Psoas muscle (tissue), 8 donors: ENCODE measurements around the gene HDAC5. TPM values are rescaled to one million over a fixed set of nuclear protein-coding genes. Genes with fewer than 3 reads are reported as not detected.

ENCODE experiments used
- ATAC-seq, 4 donors: fragments of 200-7000 bp; cut with Tn5 transposase; one replicate each; pipeline ENCODE4 v1.9.1; 2020; ENCODE audit warnings: moderate library complexity in 3 of 4, mild to moderate bottlenecking in 2 of 4
- DNase-seq, 2 donors: peaks; one replicate each; pipeline ENCODE4 v3.0.0-alpha.2; 2020
- H3K27ac ChIP-seq: fragments of 200-600 bp; one replicate; pipeline ENCODE4 v1.8.0; 2022
- H3K27me3 ChIP-seq, 3 donors: fragments of 200-600 bp in 1 of 3; one replicate each; pipeline versions ENCODE4 v1.6.1 to v1.8.0; 2013 to 2022; ENCODE audit warnings: low read length in 2 of 3, mild to moderate bottlenecking in 2 of 3, moderate library complexity in 1 of 3; ENCODE audit not compliant: insufficient read depth in 3 of 3
- H3K36me3 ChIP-seq, 2 donors: fragments of 200-600 bp in 1 of 2; one replicate each; pipeline versions ENCODE4 v1.6.1 to v1.8.0; 2013 to 2022; ENCODE audit warnings: low read depth in 1 of 2, mild to moderate bottlenecking in 1 of 2, moderate library complexity in 1 of 2; ENCODE audit not compliant: insufficient read depth in 1 of 2
- H3K4me1 ChIP-seq: fragments of 200-600 bp; one replicate; pipeline ENCODE4 v1.8.0; 2022
- H3K4me3 ChIP-seq: fragments of 200-600 bp; one replicate; pipeline ENCODE4 v1.8.0; 2022; ENCODE audit warnings: mild to moderate bottlenecking
- H3K9me3 ChIP-seq: fragments of 200-600 bp; one replicate; pipeline ENCODE4 v1.8.0; 2022
- WGBS, 3 donors: extraction: QIAGEN DNeasy Blood & Tissue Kit; methylation state at CpG; one replicate each; pipeline versions ENCODE4 v1.1.6 to v1.1.7; 2013; 5-methylcytosine and 5-hydroxymethylcytosine counted together
- intact Hi-C, 2 donors: fragments of 100-400 bp; cut with DNase I; formaldehyde crosslinking; loops; one replicate each; pipeline versions ENCODE4 v1.11.0 to v1.14.2; 2022
- polyA plus RNA-seq, 3 donors: library from polyadenylated mRNA; stranded (reverse); fragments of 200-250 nt; gene quantifications; one replicate each; pipeline ENCODE4 v1.2.3, GENCODE V29; 2013
- total RNA-seq, 4 donors: library from RNA; stranded (reverse); fragmentation: NEBNext Ultra II Directional in 2 of 4; extraction: Animal tissue kit (Norgen Biotek cat#: 25700) in 2 of 4; gene quantifications; one replicate each; pipeline versions ENCODE4 v1.2.1 to v1.2.4, GENCODE V29; 2021 to 2023
- TF ChIP-seq, protein P1 (sequence below): fragments of 200-600 bp; IDR thresholded peaks from one replicate; pipeline ENCODE4 v1.8.0; 2022; ENCODE audit warnings: antibody characterized with exemption
- donor health status: healthy with polysubstance abuse.
- donor health status: DM: no; HTN: no; CAD: no; lungs with moderate emphysema.
- donor health status: Bipolar disorder and iron deficiency.
- donor health status: healthy.
- donor health status: DM: yes; HTN: yes; CAD: no.
- donor health status: DM: no; HTN: no; CAD: no.
- donor health status: DM: no; HTN: no; CAD: no.
- donor health status: DM: yes; HTN: yes; CAD: no.

Gene HDAC5
- total and polyA plus RNA-seq, 7 donors: 8.8 to 75.6 (median 35.8) TPM

DNA sequence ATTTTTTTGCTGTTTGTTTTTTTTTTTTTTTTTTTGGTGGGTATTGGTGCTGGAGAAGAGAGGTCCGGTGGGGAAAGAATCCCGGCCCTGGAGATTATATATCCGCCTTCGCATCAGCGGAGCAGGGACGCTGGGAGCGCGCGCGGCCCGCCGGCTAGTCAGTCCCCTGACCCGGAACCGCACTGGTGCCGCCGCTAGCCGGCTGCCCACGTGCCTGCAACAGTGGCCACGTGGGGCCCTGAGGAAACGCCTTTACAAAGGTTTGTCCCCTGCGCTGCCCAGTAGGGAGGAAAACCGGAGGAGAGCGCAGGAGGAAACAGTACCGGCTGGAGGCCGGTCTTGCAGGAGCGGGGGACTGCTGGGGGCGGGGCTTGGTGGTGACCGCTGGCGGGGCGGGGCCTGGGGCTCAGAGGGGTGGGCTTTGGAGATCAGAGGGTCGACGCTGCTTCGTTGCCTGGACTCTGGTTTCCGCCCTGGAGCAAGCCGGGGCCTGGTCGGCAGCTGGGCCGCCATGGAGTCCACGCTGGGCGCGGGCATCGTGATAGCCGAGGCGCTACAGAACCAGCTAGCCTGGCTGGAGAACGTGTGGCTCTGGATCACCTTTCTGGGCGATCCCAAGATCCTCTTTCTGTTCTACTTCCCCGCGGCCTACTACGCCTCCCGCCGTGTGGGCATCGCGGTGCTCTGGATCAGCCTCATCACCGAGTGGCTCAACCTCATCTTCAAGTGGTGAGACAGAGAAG, 52.8 kb downstream of the HDAC5 start, which contains the start of gene G6PC3:
Gene G6PC3, plus strand, starts transcription at position 281 of the 743 bp plus-strand sequence. Its CDS starts 231 bp downstream, at position 512.
- TF ChIP-seq, protein P1, sequence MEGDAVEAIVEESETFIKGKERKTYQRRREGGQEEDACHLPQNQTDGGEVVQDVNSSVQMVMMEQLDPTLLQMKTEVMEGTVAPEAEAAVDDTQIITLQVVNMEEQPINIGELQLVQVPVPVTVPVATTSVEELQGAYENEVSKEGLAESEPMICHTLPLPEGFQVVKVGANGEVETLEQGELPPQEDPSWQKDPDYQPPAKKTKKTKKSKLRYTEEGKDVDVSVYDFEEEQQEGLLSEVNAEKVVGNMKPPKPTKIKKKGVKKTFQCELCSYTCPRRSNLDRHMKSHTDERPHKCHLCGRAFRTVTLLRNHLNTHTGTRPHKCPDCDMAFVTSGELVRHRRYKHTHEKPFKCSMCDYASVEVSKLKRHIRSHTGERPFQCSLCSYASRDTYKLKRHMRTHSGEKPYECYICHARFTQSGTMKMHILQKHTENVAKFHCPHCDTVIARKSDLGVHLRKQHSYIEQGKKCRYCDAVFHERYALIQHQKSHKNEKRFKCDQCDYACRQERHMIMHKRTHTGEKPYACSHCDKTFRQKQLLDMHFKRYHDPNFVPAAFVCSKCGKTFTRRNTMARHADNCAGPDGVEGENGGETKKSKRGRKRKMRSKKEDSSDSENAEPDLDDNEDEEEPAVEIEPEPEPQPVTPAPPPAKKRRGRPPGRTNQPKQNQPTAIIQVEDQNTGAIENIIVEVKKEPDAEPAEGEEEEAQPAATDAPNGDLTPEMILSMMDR: no peak
- ATAC-seq (peak; percentile 88 to 92 (median 90)), DNase-seq (peak; percentile 96 to 97)
- peaks cover 27% of the 10 kb centered on the region for H3K4me1 ChIP-seq
- peak within 1 kb of the TSS; percentile 87 for H3K4me3 ChIP-seq
- H3K36me3 ChIP-seq: peaks cover 0 to 16% of the 10 kb centered on the region in 2 donors
- H3K27me3 ChIP-seq: no peaks in the 10 kb centered on the region
- H3K9me3 ChIP-seq: no peaks in the 10 kb centered on the region
- 0% methylated on average over 40 to 53 of the region's 53 CpGs for whole genome bisulfite sequencing, 3 donors
- peak within 1 kb of the TSS; percentile 90 for H3K27ac ChIP-seq
- intact Hi-C loops: loop anchor here (2.0 to 5.0 kb wide), 3 partner anchors 24 to 42 kb away; no protein-coding TSS in a partner anchor

DNA sequence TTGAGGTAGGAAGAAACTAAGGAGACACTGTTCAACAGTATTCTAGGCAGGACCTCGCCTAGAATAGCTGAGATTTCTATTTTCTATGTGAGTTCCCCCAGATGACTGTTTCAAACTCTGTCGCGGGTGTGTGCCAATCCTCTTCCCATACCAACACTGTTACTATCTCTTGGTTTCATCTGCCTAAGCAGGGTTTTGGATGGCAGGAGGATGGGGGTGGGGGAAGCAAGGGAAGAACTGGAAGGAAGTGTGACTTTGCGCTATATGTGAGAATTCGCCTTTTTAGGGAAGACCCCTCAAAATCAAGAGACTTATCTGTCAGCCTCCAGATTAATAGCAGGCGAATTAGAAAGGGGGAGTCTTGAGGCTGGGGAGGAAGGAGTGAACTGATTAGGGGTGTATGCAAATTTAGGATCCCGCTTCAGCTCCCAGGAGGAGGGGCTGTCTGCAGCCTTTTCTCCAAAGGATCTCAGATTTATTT, 53.4 kb downstream of the HDAC5 start:
- H3K4me1 ChIP-seq: peaks cover 33% of the 10 kb centered on the region
- no peaks in the 10 kb centered on the region for H3K9me3 ChIP-seq
- peak overlapping the region; percentile 87 for H3K4me3 ChIP-seq
- ATAC-seq (peak in 1 of 4 donors; percentile 9), DNase-seq (no peak)
- peak overlapping the region; percentile 90 for H3K27ac ChIP-seq
- intact Hi-C loops: loop anchor here (2.0 to 5.0 kb wide), 3 partner anchors 25 to 42 kb away; no protein-coding TSS in a partner anchor
- H3K27me3 ChIP-seq: no peaks in the 10 kb centered on the region
- H3K36me3 ChIP-seq: peaks cover 0 to 10% of the 10 kb centered on the region in 2 donors
- 25 to 31% (median 26%) methylated on average over 7 of the region's 7 CpGs for WGBS, 3 donors
- TF ChIP-seq, protein P1: no peak

DNA sequence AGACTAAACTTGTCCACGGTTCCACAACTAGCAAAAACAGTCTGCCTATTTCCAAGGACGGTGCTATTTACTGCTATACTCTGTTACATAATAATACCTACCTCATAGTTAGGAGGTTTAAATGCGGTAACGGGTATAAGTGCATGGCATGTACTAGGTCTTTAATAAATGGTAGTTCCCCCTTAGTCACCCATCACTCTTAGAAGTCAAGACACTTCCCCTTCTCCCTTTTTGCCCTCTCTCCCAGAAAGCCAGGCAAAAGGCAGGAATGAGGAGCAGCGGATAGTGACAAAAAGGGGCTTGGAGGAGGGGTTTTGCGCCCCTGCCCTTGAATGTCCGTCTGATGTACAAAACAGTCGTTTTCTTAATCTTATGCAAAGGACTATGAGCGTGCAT, 55.9 kb downstream of the HDAC5 start:
- Histone ChIP-seq H3K27ac (no peak overlapping the region), H3K4me3 (no peak overlapping the region), H3K4me1 (peaks cover 43% of the 10 kb centered on the region), H3K9me3 (no peaks in the 10 kb centered on the region), H3K36me3 (peaks cover 3 to 12% of the 10 kb centered on the region in 2 donors), H3K27me3 (no peaks in the 10 kb centered on the region)
- no peak for DNase-seq
- intact Hi-C loops: no loop called here
- ATAC-seq: no peak
- TF ChIP-seq, protein P1: no peak
- WGBS, 3 donors: 85 to 93% (median 85%) methylated on average over 9 of the region's 9 CpGs

DNA sequence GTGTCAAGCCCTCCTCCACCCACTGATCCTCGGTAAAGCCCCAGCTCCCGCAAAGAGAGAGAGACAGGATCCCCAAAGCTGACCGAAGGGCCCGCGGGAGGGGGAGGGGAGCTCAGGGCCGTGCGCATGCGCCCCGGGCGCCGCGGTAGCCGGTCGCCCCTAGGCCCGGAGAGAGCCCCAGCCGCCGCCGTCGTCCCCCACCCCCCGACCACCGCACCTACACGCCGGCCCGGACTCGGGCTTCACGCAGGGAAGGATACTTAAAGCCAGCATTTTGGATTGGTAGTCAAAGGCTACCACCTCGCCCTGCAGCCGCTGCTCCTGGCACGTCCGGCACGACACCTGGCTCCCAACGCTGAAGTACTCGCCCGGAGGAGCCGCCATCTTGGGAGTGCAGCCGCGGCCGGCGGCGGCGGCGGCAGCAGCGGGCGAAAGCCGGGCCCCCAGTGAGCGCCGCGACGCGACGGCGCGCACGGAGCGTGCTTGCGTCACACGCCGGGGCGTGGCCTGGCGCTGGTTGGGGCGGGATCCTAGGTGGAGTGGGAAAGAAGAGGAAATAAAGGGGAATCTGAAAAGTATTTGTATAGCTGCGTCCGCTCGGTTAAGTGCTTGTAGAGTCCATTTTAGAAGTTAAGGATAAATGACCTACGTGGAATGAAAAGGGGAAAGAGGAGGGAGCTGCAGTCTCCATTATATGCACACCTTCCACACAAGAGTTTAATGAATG, 57.1 kb downstream of the HDAC5 start, which contains the start of gene LSM12:
Gene LSM12, minus strand, starts transcription at position 468 of the 727 bp plus-strand sequence. Its CDS starts 84 bp downstream, at position 384.
- TF ChIP-seq, protein P1: no peak
- intact Hi-C loops: no loop called here
- peak within 1 kb of the TSS; percentile 79 for H3K4me3 ChIP-seq
- ATAC-seq: peak; percentile 80 to 82 (median 80)
- H3K9me3 ChIP-seq: no peaks in the 10 kb centered on the region
- H3K27ac ChIP-seq: peak within 1 kb of the TSS; percentile 90
- peaks cover 33% of the 10 kb centered on the region for H3K4me1 ChIP-seq
- 0 to 1% (median 0%) methylated on average over 53 to 65 of the region's 65 CpGs for WGBS, 3 donors
- H3K27me3 ChIP-seq: no peaks in the 10 kb centered on the region
- peak; percentile 90 to 94 for DNase-seq
- peaks cover 8 to 23% of the 10 kb centered on the region in 2 donors for H3K36me3 ChIP-seq
